NB4 (cell line): ENCODE results near the gene WDFY4.

ENCODE experiments used
- DNase-seq: peaks from one replicate; pipeline ENCODE4 v3.0.0; 2010; ENCODE audit warnings: low read depth
- H3K4me3 ChIP-seq: one replicate; pipeline ENCODE4 v1.5.1; 2011; ENCODE audit warnings: mild to moderate bottlenecking, low read depth, low read length, moderate library complexity
- CTCF ChIP-seq: IDR thresholded peaks from one replicate; pipeline ENCODE4 v1.5.1; 2012; ENCODE audit warnings: low read depth, low read length
- MAX ChIP-seq: IDR thresholded peaks from 2 replicates; pipeline ENCODE4 v1.6.1; 2011; ENCODE audit warnings: low read depth, low read length
- MYC ChIP-seq: IDR thresholded peaks from 2 replicates; pipeline ENCODE4 v1.6.1; 2011; ENCODE audit warnings: low read depth, low read length
- POLR2A ChIP-seq: IDR thresholded peaks from 2 replicates; pipeline ENCODE4 v1.6.1; 2011; ENCODE audit warnings: mild to moderate bottlenecking; ENCODE audit not compliant: insufficient read length; ENCODE audit errors: extremely low read depth

The WDFY4 gene

DNA sequence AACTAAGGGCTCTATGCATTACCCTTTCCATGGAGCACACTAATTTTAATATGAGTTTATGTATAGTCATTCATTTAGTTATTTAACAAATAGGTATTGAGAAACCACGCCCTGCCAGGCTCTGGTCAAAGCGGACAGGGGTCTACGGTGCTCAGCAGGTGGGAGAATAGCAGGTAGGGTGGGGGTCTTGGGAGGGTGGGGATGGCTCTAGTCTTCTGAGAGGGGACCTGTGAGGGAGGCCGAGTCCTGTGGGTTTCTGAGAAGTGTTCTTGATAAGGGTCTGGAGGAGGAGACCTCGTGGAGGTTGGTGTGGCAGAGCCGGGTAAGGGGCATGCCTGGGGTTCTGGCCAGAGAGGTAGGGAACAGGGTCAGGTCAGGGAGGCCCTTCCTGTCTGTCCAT is 1.1 kb downstream of the WDFY4 start:
- peak overlapping the region; percentile 88 for H3K4me3 ChIP-seq
- DNase-seq, result peak; percentile 38
- no peak for TF ChIP-seq MYC

DNA sequence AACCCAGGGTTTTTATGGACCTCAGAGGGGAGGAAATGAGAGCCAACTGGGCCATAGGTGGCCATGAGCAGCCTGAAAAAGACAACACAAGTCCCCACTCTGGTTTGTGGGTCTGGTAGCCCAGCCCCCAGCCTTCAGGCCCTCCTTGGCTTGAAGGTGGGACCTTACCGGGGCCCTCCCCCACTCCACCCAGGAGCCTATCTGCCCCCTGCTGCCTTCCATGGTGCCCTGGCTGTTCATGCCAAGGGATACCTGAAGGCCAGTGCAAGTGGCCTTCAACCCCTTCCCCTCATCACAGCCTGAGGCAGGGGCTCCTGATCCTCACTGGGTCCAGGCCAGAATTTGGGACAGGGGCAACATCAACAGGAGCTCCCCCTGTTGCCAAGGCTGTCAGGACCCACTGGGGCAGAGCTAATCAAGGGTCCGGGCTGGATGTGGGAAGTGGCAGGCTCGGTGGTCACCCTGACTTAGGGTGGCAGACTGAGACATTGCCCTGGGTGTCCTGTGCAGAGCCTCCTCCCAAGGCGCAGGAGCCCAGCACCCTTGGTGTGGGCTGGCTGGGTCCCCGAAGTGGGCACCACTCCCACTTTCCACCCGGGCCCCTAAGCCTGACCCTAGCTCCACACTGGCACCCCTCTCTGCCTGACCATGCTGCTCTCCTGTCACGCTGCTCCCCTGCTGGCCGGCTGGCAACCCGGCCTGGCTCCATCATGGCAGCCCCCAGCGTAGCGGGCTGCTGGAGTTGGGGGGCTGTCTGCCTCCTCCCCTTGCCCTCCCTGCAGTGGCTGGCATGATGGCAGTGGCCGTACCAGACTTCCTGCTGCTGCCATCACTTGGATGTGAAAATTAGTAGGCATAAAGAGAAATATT is 6.4 kb downstream of the WDFY4 start:
- DNase-seq, result no peak
- no peak for TF ChIP-seq MAX
- TF ChIP-seq POLR2A, result no peak
- no peak for TF ChIP-seq CTCF
- TF ChIP-seq MYC, result no peak
- no peak overlapping the region for H3K4me3 ChIP-seq

GRCh38 chr10:48691812-48692528 is 7.3 kb downstream of the WDFY4 start:
- no peak for DNase-seq
- TF ChIP-seq POLR2A (no peak), MAX (no peak), CTCF (no peak), MYC (no peak)
- no peak overlapping the region for H3K4me3 ChIP-seq

DNA sequence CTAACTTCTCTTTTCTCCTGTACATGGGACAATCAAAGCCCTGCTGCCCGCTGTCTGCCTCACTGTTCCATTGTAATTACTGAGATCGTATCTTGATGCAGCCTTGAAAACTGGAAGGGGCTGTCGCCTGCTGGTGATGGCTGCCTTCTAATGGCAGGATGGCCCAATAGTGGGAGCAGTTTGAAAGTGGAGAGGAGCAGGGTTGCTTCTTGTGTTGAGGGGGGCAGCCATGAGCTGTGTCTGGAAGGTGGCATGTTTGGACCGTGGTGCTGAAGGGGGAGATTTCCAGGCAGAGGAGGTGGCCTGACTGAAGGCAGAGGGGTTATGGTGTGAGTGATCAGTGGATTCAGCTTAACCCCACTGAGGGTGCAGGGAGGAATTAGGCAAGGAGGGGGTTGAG is 8.1 kb downstream of the WDFY4 start:
- TF ChIP-seq MAX (no peak), MYC (no peak), POLR2A (no peak), CTCF (no peak)
- H3K4me3 ChIP-seq, result no peak overlapping the region
- DNase-seq, result no peak

- no peak for DNase-seq
- no peak for TF ChIP-seq MAX
- TF ChIP-seq POLR2A, result no peak
- TF ChIP-seq MYC, result no peak
- no peak for TF ChIP-seq CTCF
- H3K4me3 ChIP-seq, result no peak overlapping the region
Observed at GRCh38 chr10:48693206-48693605, 8.5 kb downstream of the WDFY4 start.

DNA sequence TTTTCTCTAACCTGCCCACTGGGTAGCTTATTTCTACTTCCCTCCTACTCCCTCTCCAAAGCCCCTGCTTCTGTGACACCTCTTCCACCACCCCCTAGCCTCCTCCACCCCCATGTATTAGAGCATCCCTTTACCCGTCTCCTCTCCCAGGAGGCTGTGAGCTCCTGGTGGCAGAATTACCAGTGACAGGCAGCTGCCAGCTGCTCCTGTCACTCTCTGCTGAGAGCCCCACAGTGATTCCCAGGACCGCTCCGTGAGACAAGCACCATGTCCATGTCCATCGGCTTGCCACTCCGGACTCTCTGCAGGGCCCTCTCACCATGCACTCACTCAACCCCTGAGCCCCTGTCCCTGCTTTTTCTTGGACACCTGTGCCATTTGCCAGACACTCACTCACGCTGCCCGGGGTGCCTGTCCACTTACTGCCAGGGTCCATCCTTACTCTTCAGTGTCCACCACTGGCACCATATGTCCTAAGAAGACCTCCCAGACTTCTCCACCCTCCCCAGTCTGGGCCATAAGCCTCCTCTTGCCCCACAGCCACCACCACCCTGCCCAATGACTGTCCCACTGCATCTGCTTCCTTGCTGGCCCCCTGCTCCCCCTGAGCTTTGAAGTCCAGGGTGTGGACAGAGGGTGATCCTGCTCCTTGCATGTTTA is 9.8 kb downstream of the WDFY4 start:
- no peak for DNase-seq
- no peak overlapping the region for H3K4me3 ChIP-seq
- no peak for TF ChIP-seq POLR2A
- no peak for TF ChIP-seq CTCF
- TF ChIP-seq MYC, result no peak
- TF ChIP-seq MAX, result no peak
